K562 (cell line): Measurements from ENCODE around the gene KCNK2. TPM values are rescaled to one million over a fixed set of nuclear protein-coding genes. Genes with fewer than 3 reads are reported as not detected.

ENCODE experiments used
- ATAC-seq: fragments of 200-7000 bp; cut with Tn5 transposase; 3 replicates; pipeline ENCODE4 v1.9.1; 2020; ENCODE audit warnings: moderate library complexity
- BruUV-seq: library from RNA; stranded (reverse); fragments of 400-500 nt; replicated peaks from 2 replicates; lab custom pipeline; 2021; lab: Mats Ljungman, UMichigan
- CTCF ChIA-PET: fragments of 300-600 bp; formaldehyde crosslinking; extraction: SDS; loops from one replicate; lab custom pipeline; 2021; ENCODE audit warnings: low intra/inter-chr PET ratio; lab: Yijun Ruan, JAX
- POLR2A ChIA-PET: fragments of 300-600, 350-650 bp; sonication (Branson Sonifier 250); formaldehyde crosslinking; extraction: SDS; loops from one replicate; lab custom pipeline; 2021; ENCODE audit warnings: antibody characterized with exemption, inconsistent platforms; lab: Yijun Ruan, JAX
- DNase-seq, 4 experiments: peaks; one replicate each; pipeline versions ENCODE4 v3.0.0 to v3.0.0-alpha.2; 2011 to 2018; ENCODE audit warnings: low spot score in 3 of 4, mixed read lengths in 3 of 4; ENCODE audit errors: extremely low read depth in 1 of 4
- FAIRE-seq: peaks from 2 replicates; lab custom pipeline; 2011; peaks lifted over from hg19 to GRCh38; lab: Jason Lieb, UNC
- H2AFZ ChIP-seq: 2 replicates; pipeline ENCODE4 v1.6.0; 2011; ENCODE audit warnings: low read depth, low read length, control low read depth, inconsistent platforms
- H3K27ac ChIP-seq: fragments of 200-600 bp; 3 replicates; pipeline ENCODE4 v1.8.0; 2011; ENCODE audit warnings: low read depth, mild to moderate bottlenecking, control low read depth, inconsistent platforms, low read length, moderate library complexity, mixed read lengths; ENCODE audit errors: extremely low read depth
- H3K27me3 ChIP-seq, 2 experiments: fragments of 300-600 bp in 1 of 2; 2 replicates in 1 of 2; 3 replicates in 1 of 2; pipeline versions ENCODE4 v1.6.0 to v1.8.0; 2011; ENCODE audit warnings: inconsistent platforms in 2 of 2, low read length in 2 of 2, mild to moderate bottlenecking in 1 of 2, mixed read lengths in 1 of 2, moderate library complexity in 1 of 2; ENCODE audit not compliant: control insufficient read depth in 2 of 2, insufficient read depth in 2 of 2
- H3K36me3 ChIP-seq: fragments of 300-600 bp; 3 replicates; pipeline ENCODE4 v1.8.0; 2011; ENCODE audit warnings: mild to moderate bottlenecking, low read length, inconsistent platforms; ENCODE audit not compliant: control insufficient read depth, insufficient read depth
- H3K4me1 ChIP-seq, 2 experiments: fragments of 200-600 bp in 1 of 2; replicated peaks in 1 of 2; 2 replicates in 1 of 2; 3 replicates in 1 of 2; pipeline versions ENCODE4 v1.5.1 to v1.8.0; 2011; ENCODE audit warnings: inconsistent platforms in 2 of 2, low read length in 2 of 2, mild to moderate bottlenecking in 1 of 2, mixed read lengths in 1 of 2, moderate library complexity in 1 of 2; ENCODE audit not compliant: control insufficient read depth in 2 of 2, insufficient read depth in 2 of 2
- H3K4me2 ChIP-seq: 2 replicates; pipeline ENCODE4 v1.6.1; 2011; ENCODE audit warnings: low read length, control low read depth, inconsistent platforms, mixed read lengths; ENCODE audit not compliant: insufficient read depth
- H3K4me3 ChIP-seq: fragments of 200-600 bp; sonication (generic), shearing (Covaris generic); 2 replicates; pipeline ENCODE4 v1.5.1; 2016; ENCODE audit warnings: control low read depth, inconsistent platforms
- H3K79me2 ChIP-seq: fragments of 200-600 bp; 3 replicates; pipeline ENCODE4 v1.8.0; 2011; ENCODE audit warnings: low read length, inconsistent platforms; ENCODE audit not compliant: control insufficient read depth, insufficient read depth
- H3K9ac ChIP-seq, 2 experiments: 2 replicates each; pipeline versions ENCODE4 v1.6.0 to v1.6.1; 2011; ENCODE audit warnings: low read depth in 2 of 2, low read length in 2 of 2, control low read depth in 1 of 2, inconsistent platforms in 1 of 2, mild to moderate bottlenecking in 1 of 2, mixed read lengths in 1 of 2; ENCODE audit not compliant: insufficient read depth in 1 of 2
- H3K9me1 ChIP-seq: one replicate; pipeline ENCODE4 v1.6.0; 2011; ENCODE audit warnings: inconsistent platforms, mild to moderate bottlenecking, low read length, moderate library complexity; ENCODE audit not compliant: control insufficient read depth, insufficient read depth
- H3K9me3 ChIP-seq: replicated peaks from 2 replicates; pipeline ENCODE4 v1.5.1; 2011; ENCODE audit warnings: low read depth, low read length, inconsistent platforms; ENCODE audit not compliant: control insufficient read depth, insufficient read depth
- H4K20me1 ChIP-seq: replicated peaks from 2 replicates; pipeline ENCODE4 v1.6.1; 2011; ENCODE audit warnings: low read length, inconsistent platforms, mixed read lengths; ENCODE audit not compliant: control insufficient read depth, insufficient read depth
- CHD2 ChIP-seq: IDR thresholded peaks from 2 replicates; pipeline ENCODE4 v1.6.1; 2011; ENCODE audit warnings: low read depth, low read length
- E2F3 ChIP-seq: fragments of 250-450 bp; sonication (Bioruptor Pico); IDR thresholded peaks from 2 replicates; pipeline ENCODE4 v1.4.0; 2020; ENCODE audit warnings: mild to moderate bottlenecking
- MEF2A ChIP-seq: IDR thresholded peaks from 2 replicates; pipeline ENCODE4 v1.6.1; 2011; ENCODE audit warnings: low read depth, mild to moderate bottlenecking, low read length, moderate library complexity; ENCODE audit not compliant: control insufficient read depth
- NFRKB ChIP-seq: fragments of 450-650 bp; IDR thresholded peaks from 2 replicates; pipeline ENCODE4 v1.6.1; 2016; ENCODE audit warnings: low read depth
- SRF ChIP-seq, 2 experiments: fragments of 250-450, 450-650 bp in 1 of 2; sonication (Bioruptor Pico) in 1 of 2; sonication (generic) in 1 of 2; formaldehyde crosslinking; IDR thresholded peaks; 2 replicates each; pipeline versions ENCODE4 v1.5.0 to v1.5.1; 2020 to 2022; ENCODE audit warnings: mild to moderate bottlenecking in 1 of 2, missing genetic modification reagents in 1 of 2
- ZNF316 ChIP-seq: fragments of 450-650 bp; IDR thresholded peaks from 2 replicates; pipeline ENCODE4 v1.6.1; 2016
- ZNF778 ChIP-seq: fragments of 450-650 bp; formaldehyde crosslinking; IDR thresholded peaks from 2 replicates; pipeline ENCODE4 v1.4.0; 2020; ENCODE audit warnings: mild to moderate bottlenecking, moderate library complexity
- WGBS: fragments of 100-300 bp; shearing (Covaris generic); methylation state at CpG from one replicate; pipeline ENCODE4 v1.1.6; 2016; ENCODE audit warnings: low coverage, mixed read lengths; ENCODE audit not compliant: insufficient coverage; ENCODE audit errors: missing lambda C conversion rate; 5-methylcytosine and 5-hydroxymethylcytosine counted together
- in situ Hi-C: fragments of 300-500 bp; cut with MboI; formaldehyde crosslinking; loops from 4 replicates; pipeline ENCODE4 v1.15.0; 2018; ENCODE audit warnings: inconsistent platforms, mixed read lengths
- intact Hi-C: fragments of 100-400 bp; cut with micrococcal nuclease; formaldehyde crosslinking; loops from 2 replicates; pipeline ENCODE4 v1.14.2; 2022
- polyA plus RNA-seq, 8 experiments: library from polyadenylated mRNA; depleted of rRNA in 4 of 8; stranded (reverse) in 5 of 8; unstranded in 3 of 8; fragments of >200 nt; fragmentation: Nextera tagmentation in 2 of 8; fragmentation: Illumina TruSeq in 1 of 8; extraction: Ambion mirVana in 2 of 8; extraction: Trizol in 1 of 8; gene quantifications; 2 replicates each; pipeline versions ENCODE4 v1.2.1 to v1.2.3, GENCODE V29; 2011 to 2014; ENCODE audit warnings: inconsistent platforms in 1 of 8, missing spikeins in 1 of 8
- total RNA-seq, 7 experiments: library from RNA; depleted of rRNA in 6 of 7; stranded (reverse); fragments of >200 nt in 6 of 7; fragmentation: Illumina TruSeq in 2 of 7; extraction: Trizol in 2 of 7; gene quantifications; 2 replicates each; pipeline versions ENCODE4 v1.2.1 to v1.2.3, GENCODE V29; 2011 to 2021; ENCODE audit warnings: low replicate concordance in 1 of 7
- TF ChIP-seq, protein P1 (sequence below): fragments of 450-650 bp; IDR thresholded peaks from 2 replicates; pipeline ENCODE4 v1.6.1; 2016; ENCODE audit warnings: antibody characterized with exemption
- TF ChIP-seq, protein P2 (sequence below): sonication (generic); formaldehyde crosslinking; IDR thresholded peaks from 2 replicates; pipeline ENCODE4 v1.5.0; 2020; ENCODE audit warnings: missing genetic modification reagents
- TF ChIP-seq, protein P3 (sequence below): fragments of 250-450 bp; sonication (Bioruptor Pico); IDR thresholded peaks from 2 replicates; pipeline ENCODE4 v1.4.0; 2020; ENCODE audit warnings: mild to moderate bottlenecking, moderate library complexity, borderline replicate concordance

Gene KCNK2
- total and polyA plus RNA-seq, 9 of the 15 experiments (the other 6 are each of a cell fraction or from before 2014, with no cell fraction given) = 0.04 to 0.13 (median 0.05) TPM; not detected in 3

DNA sequence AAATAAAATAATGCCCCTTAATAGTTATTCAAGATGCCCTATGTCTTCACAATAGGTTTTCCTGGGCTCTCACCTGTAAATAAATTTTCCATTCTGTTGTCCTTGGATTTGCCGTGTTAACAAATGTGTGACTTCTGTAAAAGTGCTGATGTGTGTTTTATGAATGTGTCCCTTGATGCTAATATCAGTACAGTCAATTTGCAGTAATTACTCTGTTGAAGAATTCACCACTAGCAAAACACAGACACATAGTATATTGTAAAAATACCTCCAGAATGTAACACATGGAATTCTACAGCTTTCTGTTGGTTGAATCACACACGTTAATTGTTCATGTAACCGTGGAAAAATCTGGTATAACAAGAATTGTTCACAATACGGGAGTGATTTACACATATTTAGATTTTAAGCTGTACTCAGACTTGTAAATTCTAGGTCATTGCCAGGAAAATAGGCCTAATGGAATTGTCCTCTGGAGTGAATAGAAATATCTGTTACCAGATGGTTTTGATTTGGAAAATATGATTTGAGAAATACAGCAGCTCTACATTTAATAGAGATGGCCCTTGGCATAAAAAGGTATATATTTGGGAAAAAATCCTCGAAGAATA, 36.7 kb upstream of the KCNK2 start:
- DNase-seq (no peak), FAIRE-seq (no peak), ATAC-seq (no peak)
- TF ChIP-seq ZNF316 = peak; percentile 43
- no peak for TF ChIP-seq E2F3 (CRISPR knock-in tag)
- WGBS = 5% methylated on average over 5 of the region's 5 CpGs
- no peak overlapping the region for H2AFZ ChIP-seq
- no peaks in the 10 kb centered on the region for H3K79me2 ChIP-seq
- intact Hi-C loops = no loop called here
- H4K20me1 ChIP-seq = no peaks in the 10 kb centered on the region
- H3K4me1 ChIP-seq = no peaks in the 10 kb centered on the region
- no peak overlapping the region for H3K4me2 ChIP-seq
- POLR2A ChIA-PET = no interaction called here
- no peak overlapping the region for H3K27ac ChIP-seq
- H3K36me3 ChIP-seq = no peaks in the 10 kb centered on the region
- no peak overlapping the region for H3K9ac ChIP-seq
- CTCF ChIA-PET = no interaction called here
- no peaks in the 10 kb centered on the region for H3K9me1 ChIP-seq
- H3K4me3 ChIP-seq = no peak overlapping the region
- no TSS peak for BruUV-seq
- H3K27me3 ChIP-seq = no peaks in the 10 kb centered on the region
- in situ Hi-C loops = no loop called here
- no peaks in the 10 kb centered on the region; the same call in none of the 2 replicates for H3K9me3 ChIP-seq

DNA sequence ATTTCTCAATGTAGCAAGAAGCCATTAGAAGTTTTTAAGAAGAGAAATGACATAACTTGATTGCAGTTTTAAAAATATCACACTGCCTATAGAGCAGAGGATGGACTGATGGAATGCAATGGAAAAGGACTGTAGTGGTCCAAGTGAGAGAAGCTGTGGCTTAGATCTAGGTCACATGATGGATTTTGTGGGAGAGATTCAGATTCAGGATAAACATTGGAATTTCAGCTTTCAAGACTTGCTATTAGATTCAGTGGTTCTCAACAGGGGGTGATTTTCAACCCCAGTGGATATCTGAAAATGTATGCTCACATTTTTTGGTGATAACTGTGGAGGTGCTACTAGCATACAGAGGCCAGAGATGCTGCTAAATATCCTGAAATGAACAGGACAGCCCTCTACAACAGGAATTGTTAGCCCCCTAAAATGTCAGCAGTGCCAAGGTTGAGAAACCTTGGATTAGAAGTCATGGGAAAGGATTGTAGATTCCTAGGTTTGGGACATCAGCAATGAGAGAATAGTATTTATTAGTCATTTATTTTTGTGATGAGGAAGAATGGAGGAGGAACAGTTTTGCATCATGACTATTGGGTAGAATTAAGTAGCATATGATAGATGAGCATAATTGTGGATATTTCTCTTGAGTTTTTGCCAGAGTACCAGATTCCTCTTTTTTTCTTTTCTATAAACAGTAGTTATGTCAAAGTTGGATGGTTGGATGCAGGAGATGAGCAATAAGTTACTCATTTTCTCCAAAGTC, 30.1 kb upstream of the KCNK2 start:
- CTCF ChIA-PET = no interaction called here
- in situ Hi-C loops (no loop called here), intact Hi-C loops (no loop called here)
- Histone ChIP-seq H3K4me1 (no peaks in the 10 kb centered on the region), H3K36me3 (no peaks in the 10 kb centered on the region), H3K27me3 (no peaks in the 10 kb centered on the region), H3K4me2 (no peak overlapping the region), H2AFZ (no peak overlapping the region), H3K27ac (no peak overlapping the region), H4K20me1 (no peaks in the 10 kb centered on the region), H3K9ac (no peak overlapping the region), H3K4me3 (no peak overlapping the region), H3K79me2 (no peaks in the 10 kb centered on the region), H3K9me1 (no peaks in the 10 kb centered on the region), H3K9me3 (no peaks in the 10 kb centered on the region)
- ATAC-seq (no peak), DNase-seq (no peak), FAIRE-seq (no peak)
- POLR2A ChIA-PET = no interaction called here
- no TSS peak for BruUV-seq
- TF ChIP-seq, protein P1, sequence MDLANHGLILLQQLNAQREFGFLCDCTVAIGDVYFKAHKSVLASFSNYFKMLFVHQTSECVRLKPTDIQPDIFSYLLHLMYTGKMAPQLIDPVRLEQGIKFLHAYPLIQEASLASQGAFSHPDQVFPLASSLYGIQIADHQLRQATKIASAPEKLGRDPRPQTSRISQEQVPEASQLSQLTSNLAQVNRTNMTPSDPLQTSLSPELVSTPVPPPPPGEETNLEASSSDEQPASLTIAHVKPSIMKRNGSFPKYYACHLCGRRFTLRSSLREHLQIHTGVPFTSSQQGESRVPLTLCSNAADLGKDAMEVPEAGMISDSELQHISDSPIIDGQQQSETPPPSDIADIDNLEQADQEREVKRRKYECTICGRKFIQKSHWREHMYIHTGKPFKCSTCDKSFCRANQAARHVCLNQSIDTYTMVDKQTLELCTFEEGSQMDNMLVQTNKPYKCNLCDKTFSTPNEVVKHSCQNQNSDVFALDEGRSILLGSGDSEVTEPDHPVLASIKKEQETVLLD = no peak
- TF ChIP-seq MEF2A (no peak), SRF (CRISPR knock-in tag; IDR thresholded peaks at IDR 0.05) (no peak), NFRKB (no peak), ZNF778 (CRISPR knock-in tag) (no peak), CHD2 (no peak)
- TF ChIP-seq, protein P2, sequence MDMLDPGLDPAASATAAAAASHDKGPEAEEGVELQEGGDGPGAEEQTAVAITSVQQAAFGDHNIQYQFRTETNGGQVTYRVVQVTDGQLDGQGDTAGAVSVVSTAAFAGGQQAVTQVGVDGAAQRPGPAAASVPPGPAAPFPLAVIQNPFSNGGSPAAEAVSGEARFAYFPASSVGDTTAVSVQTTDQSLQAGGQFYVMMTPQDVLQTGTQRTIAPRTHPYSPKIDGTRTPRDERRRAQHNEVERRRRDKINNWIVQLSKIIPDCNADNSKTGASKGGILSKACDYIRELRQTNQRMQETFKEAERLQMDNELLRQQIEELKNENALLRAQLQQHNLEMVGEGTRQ (CRISPR knock-in tag) = no peak
- TF ChIP-seq, protein P3, sequence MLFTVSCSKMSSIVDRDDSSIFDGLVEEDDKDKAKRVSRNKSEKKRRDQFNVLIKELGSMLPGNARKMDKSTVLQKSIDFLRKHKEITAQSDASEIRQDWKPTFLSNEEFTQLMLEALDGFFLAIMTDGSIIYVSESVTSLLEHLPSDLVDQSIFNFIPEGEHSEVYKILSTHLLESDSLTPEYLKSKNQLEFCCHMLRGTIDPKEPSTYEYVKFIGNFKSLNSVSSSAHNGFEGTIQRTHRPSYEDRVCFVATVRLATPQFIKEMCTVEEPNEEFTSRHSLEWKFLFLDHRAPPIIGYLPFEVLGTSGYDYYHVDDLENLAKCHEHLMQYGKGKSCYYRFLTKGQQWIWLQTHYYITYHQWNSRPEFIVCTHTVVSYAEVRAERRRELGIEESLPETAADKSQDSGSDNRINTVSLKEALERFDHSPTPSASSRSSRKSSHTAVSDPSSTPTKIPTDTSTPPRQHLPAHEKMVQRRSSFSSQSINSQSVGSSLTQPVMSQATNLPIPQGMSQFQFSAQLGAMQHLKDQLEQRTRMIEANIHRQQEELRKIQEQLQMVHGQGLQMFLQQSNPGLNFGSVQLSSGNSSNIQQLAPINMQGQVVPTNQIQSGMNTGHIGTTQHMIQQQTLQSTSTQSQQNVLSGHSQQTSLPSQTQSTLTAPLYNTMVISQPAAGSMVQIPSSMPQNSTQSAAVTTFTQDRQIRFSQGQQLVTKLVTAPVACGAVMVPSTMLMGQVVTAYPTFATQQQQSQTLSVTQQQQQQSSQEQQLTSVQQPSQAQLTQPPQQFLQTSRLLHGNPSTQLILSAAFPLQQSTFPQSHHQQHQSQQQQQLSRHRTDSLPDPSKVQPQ (CRISPR knock-in tag) = no peak
